HL-60/S4 (cell line): ENCODE measurements around the gene ADGRL3.

Experiments
- in situ Hi-C: fragments of 300-500 bp; cut with MboI; formaldehyde crosslinking; loops from 2 replicates; pipeline ENCODE4 v1.14.3; 2022; ENCODE audit warnings: low sequenced_read_pairs

Gene ADGRL3

DNA sequence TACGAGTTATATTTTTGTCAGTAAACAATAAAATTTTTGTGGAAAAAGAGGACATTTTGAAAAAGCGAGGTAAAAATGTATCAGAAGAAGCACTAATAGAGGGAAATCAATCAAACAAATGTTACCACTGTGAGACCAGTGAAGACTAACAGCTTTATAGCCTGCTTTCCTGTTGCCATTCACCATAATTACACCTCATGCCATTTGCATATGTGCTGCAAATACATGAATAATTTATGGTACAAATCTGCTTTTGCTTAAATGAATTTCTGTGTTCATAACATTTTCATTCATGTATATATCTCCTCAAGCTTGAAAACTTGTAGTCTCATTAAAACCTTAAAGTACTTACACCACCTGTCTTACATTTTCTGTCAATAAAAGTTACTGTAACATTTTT lies 830.8 kb downstream of the ADGRL3 start:
- in situ Hi-C loops = no loop called here

DNA sequence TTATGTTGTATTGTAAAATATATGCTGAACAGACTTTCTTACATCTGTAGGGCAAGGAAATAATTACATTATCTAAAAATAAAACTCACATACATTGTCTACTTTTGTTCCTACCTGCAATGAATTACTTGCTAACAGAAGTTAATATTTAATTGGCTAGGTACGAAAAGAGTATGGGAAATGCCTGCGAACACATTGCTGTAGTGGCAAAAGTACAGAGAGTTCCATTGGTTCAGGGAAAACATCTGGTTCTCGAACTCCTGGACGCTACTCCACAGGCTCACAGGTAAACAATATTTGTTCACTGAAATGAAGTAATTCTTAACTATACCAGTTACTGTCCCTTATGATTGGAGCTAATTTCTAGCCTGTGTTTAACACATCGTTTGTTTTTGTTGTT lies 837.4 kb downstream of the ADGRL3 start:
- in situ Hi-C loops = no loop called here

DNA sequence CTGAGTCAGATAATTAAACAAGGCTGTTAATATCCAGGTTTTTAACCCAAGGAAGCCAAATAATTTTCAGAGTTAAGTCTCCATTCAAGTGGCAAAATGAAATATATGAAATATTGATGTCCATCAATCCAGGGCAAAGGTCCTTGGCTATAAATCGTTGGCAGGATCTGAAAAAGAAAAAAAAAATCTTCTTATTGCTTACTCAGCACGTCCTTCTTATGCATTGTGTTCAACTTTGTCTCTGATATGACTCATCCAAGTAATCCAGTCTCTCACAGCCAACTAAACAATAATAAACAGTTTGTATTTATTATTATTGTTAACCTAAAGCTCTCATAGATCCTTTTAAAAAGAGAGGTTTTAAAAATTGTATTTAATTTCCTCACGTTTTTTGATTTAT lies 851.2 kb downstream of the ADGRL3 start:
- in situ Hi-C loops = no loop called here

DNA sequence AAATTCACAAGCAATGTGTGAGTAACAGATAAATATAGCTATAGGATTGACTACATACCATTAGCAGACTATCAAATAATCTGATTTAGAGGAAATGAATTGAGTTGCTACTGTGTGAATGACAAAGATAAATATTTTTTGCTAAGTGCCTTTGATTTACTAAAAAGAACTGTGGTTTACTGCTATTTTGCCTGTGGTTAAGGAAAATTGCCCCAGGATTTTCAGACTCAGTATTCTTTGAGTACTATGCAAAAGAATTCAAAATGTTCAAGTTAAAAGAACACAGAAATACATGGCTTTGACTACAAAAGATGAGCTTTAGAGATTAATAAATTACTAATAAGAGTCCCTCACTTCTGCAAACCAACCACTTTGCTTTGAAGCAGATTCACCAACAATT lies 853.8 kb downstream of the ADGRL3 start:
- in situ Hi-C loops = no loop called here

DNA sequence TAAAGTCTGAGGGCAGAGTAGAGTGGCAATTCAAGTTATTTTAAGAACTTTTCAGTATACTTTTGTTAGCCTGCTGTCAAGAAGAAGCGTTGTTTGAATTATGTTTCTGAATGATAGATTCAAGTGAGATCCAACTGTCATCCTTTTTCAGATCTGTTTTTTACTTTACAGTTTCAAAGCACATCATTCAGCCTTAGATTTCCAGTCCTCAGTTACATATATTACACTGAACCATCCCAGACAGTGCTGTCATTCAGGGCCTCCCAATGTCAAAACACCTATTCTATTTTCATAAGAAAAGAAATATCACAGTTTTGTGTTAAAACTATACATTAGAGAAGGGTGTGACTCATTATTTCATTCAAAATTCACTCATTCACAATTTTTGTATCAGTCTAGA lies 856.9 kb downstream of the ADGRL3 start:
- in situ Hi-C loops = no loop called here

DNA sequence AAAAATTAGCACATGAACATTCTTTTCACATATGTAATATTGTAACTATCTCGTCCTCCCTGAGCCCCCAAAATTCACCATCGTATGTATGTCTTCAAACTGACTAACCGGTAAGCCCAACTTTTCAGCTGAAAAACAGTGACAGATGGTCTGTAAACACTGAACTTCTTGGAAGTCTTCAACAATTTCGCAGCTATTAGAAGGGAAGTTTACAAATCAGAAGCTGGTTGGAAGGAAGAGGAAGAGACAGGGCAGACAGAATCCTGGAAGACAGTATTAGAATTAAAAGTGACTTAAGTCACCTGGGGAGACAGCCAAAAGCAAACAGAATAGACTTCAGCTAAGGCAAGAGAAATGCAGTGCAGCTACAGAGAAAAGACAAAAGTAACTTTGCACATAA lies 858.4 kb downstream of the ADGRL3 start:
- in situ Hi-C loops = no loop called here

DNA sequence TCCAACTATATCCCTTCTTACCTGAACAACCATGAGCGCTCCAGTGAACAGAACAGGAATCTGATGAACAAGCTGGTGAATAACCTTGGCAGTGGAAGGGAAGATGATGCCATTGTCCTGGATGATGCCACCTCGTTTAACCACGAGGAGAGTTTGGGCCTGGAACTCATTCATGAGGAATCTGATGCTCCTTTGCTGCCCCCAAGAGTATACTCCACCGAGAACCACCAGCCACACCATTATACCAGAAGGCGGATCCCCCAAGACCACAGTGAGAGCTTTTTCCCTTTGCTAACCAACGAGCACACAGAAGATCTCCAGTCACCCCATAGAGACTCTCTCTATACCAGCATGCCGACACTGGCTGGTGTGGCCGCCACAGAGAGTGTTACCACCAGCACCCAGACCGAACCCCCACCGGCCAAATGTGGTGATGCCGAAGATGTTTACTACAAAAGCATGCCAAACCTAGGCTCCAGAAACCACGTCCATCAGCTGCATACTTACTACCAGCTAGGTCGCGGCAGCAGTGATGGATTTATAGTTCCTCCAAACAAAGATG lies 870.2 kb downstream of the ADGRL3 start:
- in situ Hi-C loops = no loop called here

DNA sequence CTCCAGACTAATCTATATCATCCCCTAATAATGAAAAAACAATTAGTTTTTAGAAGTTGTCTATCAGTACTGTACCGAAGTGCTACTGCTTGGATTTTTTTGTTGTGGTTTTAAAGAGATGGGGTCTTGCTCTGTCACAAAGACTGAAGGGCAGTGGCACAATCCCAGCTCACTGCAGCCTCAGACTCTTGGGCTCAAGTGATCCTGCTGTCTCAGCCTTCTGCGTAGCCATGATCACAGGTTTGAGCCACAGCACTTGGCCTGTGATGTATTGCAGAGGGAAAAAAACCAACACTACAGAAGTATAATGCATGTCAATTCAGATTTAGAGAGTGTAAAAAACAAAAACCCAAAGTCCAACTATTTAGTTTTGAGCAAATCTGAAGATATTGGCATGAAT lies 875.0 kb downstream of the ADGRL3 start:
- in situ Hi-C loops = no loop called here

DNA sequence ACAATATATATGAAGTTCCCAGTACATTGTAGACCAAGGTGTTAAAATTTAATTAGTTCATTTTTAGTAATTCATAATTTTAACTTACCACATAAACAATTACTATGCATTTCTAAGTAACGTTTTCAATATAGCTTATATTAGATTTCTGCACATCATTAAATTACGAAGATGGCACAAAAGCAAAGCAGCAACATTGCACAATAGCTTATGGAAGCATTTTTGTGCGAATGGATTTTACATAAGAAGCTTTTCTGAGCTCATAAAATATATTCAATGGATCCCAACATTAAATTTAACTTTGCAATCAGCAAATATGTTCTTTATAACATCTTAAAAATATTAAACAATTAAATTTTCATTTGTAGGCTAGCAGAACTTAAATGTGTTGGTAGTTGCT lies 875.4 kb downstream of the ADGRL3 start:
- in situ Hi-C loops = no loop called here

DNA sequence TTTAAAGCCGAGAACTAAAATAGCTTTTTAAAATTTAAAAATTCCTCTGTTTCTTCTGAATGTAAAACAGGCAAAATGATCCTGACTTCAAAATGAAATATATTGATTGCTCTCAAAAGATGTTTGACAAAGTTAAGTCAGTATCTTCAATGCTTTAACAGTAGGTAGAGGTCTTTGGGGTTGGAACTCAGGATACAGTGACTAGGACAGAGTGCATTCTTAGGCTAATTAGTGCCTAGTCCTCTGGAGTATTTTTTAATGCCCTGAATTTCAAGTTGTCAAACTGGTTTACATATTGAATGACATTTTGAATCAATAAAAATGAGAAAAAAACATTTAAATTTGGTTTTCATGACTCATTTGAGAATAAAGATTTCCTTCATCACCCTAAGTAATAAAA lies 877.3 kb downstream of the ADGRL3 start:
- in situ Hi-C loops = no loop called here

DNA sequence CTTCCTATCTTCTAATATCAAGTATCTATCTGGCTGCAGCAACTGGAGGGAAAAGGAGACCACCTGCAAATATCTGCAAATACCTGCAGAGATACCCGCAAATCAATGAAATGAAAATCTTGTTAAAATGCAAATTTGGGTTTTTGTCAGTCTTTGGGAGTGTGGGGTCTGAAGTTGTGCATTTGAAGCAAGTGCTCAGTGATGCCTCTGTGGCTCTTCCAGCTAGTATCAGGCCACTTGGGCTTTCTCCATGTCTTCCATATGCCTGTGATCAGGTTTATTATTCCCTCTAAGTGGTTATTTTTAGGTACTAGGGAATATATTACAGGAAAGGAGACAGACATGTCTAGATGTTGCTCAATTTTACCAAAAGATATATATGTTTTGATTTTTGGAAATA lies 880.3 kb downstream of the ADGRL3 start:
- in situ Hi-C loops = no loop called here

DNA sequence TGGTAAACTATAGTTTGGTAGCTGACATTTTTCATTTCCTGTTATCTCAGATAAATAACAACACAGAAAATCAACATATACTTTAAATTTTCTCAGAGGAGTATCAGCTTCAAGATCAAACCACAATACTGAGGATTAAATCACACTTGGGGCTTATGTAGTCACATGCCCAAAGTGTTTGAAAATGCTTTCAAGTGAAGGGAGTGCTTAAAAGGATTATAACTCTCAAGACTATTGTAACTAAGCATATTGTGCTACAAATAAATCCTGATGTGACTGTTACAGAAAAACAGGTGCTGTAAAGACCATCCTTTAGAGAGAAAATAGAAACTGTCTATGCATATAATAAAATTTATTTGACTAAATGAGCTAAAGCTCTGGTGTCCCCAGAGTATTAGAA lies 887.6 kb downstream of the ADGRL3 start:
- in situ Hi-C loops = no loop called here

DNA sequence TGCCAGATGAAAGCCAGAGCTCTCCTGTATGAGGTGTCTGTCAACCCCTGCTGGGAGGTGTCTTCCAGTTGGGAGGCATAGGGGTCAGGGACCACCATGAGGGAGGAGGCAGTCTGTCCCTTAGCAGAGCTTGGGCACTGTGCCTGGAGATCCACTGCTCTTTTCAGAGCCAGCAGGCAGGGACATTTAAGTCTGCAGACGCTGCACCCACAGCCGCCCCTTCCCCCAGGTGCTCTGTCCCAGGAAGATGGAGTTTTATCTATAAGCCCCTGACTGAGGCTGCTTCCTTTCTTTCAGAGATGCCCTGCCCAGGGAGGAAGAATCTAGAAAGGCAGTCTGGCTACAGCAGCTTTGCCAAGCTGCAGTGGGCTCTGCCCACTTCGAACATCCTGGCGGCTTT lies 893.6 kb downstream of the ADGRL3 start:
- in situ Hi-C loops = no loop called here

DNA sequence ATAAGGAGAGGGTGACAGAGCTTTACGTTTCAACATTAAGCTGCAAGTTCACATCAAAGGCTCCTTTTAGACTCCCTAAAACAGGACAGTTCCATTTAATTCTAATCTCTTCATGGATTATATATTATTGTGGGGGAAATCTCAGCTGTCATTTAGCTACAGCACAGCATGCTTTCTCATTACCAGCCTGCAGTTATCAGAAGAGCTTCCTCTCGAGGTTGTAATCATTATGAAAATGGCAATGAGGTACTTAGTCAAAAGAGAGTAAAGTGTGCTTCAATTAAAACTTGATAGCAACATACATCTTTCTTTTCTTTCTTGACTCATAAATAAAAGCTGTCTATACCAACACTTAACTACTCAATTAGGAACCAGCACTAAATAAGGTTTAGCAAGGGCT lies 896.8 kb downstream of the ADGRL3 start:
- in situ Hi-C loops = no loop called here

DNA sequence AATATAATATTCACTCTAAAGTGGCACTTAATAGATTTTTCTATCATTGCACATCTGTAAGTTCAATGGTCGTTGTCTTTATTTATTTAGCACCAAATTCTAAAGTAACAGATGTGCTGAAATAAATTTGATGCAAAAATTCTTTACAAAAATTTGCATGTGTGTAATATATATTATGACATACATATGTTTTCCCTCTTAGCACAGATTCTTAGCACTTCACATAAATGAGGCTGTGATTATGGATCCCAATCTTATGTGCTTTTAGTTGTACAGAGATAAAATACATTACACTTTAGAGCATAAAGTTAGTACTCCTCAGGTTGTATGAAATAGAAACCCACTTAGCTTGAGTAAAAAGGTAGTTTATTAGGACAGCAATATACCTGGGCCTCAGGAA lies 915.1 kb downstream of the ADGRL3 start:
- in situ Hi-C loops = no loop called here

DNA sequence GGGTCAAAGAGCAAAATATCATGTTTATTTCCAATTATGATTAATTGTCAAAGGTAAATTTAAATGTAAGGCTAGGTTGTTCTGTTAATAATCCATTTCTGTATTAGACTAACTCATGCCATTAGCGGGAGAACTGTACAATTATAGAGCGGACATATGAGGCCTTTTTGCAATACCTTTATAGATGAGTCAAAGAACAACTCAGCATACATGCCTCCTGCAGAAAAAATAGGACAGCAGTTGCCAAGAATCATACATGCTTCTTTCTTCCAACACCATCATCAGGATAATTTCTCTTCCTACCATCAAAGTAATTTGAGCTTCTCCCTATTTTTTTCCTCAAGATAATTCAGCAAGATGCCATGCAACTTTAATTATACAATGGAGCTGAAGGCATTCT lies 917.8 kb downstream of the ADGRL3 start:
- in situ Hi-C loops = no loop called here

DNA sequence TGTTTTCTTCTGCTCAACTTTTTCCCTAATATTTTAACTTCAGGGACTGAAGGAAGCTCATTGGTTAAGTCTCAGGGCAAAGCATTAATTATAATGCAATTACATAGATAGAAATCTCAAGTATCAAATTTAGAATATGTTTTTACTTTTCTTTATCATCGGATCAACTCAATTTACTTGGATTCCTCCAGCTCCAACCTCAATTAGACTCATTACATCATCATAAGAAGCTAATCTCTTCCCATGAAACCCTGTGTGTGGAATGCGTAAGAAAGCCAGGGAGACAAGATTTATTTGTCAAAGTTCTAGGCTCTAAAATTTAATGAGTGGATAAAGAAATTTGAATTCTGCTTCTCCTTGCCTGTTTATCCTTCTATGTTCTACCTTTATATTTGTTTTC lies 918.4 kb downstream of the ADGRL3 start:
- in situ Hi-C loops = no loop called here

DNA sequence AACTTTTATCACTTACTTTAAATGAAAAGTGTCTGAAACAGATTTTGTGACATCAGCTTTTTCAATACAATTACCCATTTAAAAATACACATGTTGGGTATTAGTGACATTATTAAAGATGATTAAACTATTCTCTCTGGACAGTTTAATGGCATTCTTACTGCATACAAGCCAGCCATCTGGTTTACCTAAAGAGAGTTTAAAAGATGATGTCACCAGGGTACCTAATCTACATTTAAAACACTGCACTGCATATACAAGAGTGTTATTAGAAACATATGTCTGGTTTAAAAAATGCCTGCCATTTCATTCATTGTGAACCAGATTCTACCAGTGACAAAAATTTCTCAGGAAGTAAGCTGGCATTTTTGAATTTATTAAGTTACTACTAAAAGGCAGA lies 919.1 kb downstream of the ADGRL3 start:
- in situ Hi-C loops = no loop called here

DNA sequence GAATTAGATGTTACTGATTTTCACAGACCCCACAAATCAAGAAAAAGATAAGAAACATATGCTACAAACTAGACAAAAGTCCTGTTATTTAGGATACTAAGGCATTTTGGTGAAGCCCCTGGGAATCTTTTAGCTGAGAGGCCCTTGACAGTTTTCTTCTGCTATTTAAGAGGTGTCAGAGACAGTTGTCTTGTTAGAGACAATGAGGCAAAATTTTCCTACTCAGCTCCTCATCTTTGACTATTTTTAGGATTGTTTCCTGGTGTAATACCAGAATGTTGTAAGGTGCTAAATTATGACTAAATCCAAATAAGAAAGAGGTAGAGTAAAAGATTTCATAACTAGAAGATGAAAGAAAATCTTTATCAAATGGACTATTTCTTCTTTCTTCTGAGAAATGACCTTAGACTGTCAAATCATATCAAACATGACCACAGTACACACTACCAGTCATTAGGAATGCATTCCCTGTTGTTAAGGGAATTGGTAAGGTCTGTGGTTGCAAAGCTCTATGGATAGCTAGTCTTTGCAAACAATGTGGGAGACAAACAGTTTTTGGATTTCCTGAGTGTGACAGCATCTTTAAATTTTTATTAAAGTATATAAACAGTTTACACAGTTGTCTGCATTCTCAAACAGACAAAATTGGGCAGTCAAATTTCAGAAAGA lies 926.1 kb downstream of the ADGRL3 start:
- in situ Hi-C loops = no loop called here
